GM10248 (cell line): ENCODE data around the gene RASSF1.

Experiments used
- CTCF ChIA-PET: fragments of 300-600 bp; sonication (Branson Sonifier 250); formaldehyde crosslinking; extraction: SDS; loops from one replicate; lab custom pipeline; 2021; ENCODE audit warnings: antibody characterized with exemption; lab: Yijun Ruan, JAX
- POLR2A ChIA-PET: fragments of 350-650 bp; sonication (Branson Sonifier 250); formaldehyde crosslinking; extraction: SDS; loops from one replicate; lab custom pipeline; 2020; ENCODE audit warnings: antibody characterized with exemption; lab: Yijun Ruan, JAX
- DNase-seq: peaks from one replicate; pipeline ENCODE4 v3.0.0; 2012; ENCODE audit errors: extremely low spot score
- CTCF ChIP-seq: IDR thresholded peaks from 2 replicates; pipeline ENCODE4 v1.5.1; 2012; ENCODE audit warnings: mild to moderate bottlenecking, low read depth; ENCODE audit errors: extremely low read depth, missing control alignments, control extremely low read depth

The RASSF1 gene

GRCh38 chr3:50298836-50299637 lies 41.6 kb downstream of the RASSF1 start, which contains the start of the genes HYAL3 and NAA80:
Gene HYAL3, minus strand, starts transcription at chr3:50299405. Its CDS starts 3,803 bp downstream, at chr3:50295602.
Gene NAA80, minus strand, starts transcription at chr3:50299405. Its CDS starts 1,942 bp downstream, at chr3:50297463.
- peak; percentile 99 for DNase-seq
- peak; percentile 22 for TF ChIP-seq CTCF
- POLR2A ChIA-PET, result interaction anchor here (0.6 to 2.2 kb wide), 9 partner anchors 19 to 1201 kb away, joined by 3 to 13 read pairs (median 5); partner anchors contain the start of gene GNAI2
- CTCF ChIA-PET, result interaction anchor here (0.8 to 3.5 kb wide), 16 partner anchors 10 to 71 kb away, joined by 3 to 23 read pairs (median 4); no protein-coding TSS in a partner anchor

- TF ChIP-seq CTCF, result no peak
Measured at GRCh38 chr3:50297896-50298725, 42.5 kb downstream of the RASSF1 start.

GRCh38 chr3:50297384-50297775 lies 43.3 kb downstream of the RASSF1 start:
- no peak for TF ChIP-seq CTCF
- DNase-seq, result no peak
- ChIA-PET POLR2A (no interaction called here), CTCF (interaction anchor here (0.7 to 3.5 kb wide), 4 partner anchors 18 to 34 kb away, joined by 3 to 23 read pairs (median 3); no protein-coding TSS in a partner anchor)

More at GRCh38 chr3:50297896-50298725, 42.5 kb downstream of the RASSF1 start:
- POLR2A ChIA-PET, result interaction anchor here (2.2 kb wide), 1 partner anchor 39 kb away, joined by 13 read pairs; no protein-coding TSS in a partner anchor
- CTCF ChIA-PET, result interaction anchor here (0.9 to 3.5 kb wide), 12 partner anchors 9 to 70 kb away, joined by 3 to 23 read pairs (median 4); no protein-coding TSS in a partner anchor
- no peak for DNase-seq

GRCh38 chr3:50296721-50297383 lies 43.8 kb downstream of the RASSF1 start:
- POLR2A ChIA-PET, result no interaction called here
- TF ChIP-seq CTCF, result no peak
- CTCF ChIA-PET, result interaction anchor here (0.7 to 3.5 kb wide), 3 partner anchors 22 to 34 kb away, joined by 3 to 23 read pairs (median 3); no protein-coding TSS in a partner anchor
- DNase-seq, result no peak

GRCh38 chr3:50295553-50296431 lies 44.8 kb downstream of the RASSF1 start:
- CTCF ChIA-PET, result interaction anchor here (0.9 to 2.3 kb wide), 5 partner anchors 10 to 36 kb away, joined by 3 to 8 read pairs (median 3); no protein-coding TSS in a partner anchor
- TF ChIP-seq CTCF, result no peak
- POLR2A ChIA-PET, result no interaction called here
- DNase-seq, result no peak
